Activated CD8-positive, alpha-beta memory T cell treated with anti-CD3 and anti-CD28 coated beads for 48 hours (primary cell): ENCODE data around the gene APC.
"Not testable (repeated sequence)": the region's sequence is repeated elsewhere in the genome, so short reads cannot be mapped to it uniquely, and the experiment has no call there.

Experiments
- DNase-seq, 3 experiments: peaks; one replicate each; pipeline ENCODE4 v3.0.0-alpha.2; 2020; ENCODE audit warnings: low read depth in 2 of 3, low spot score in 2 of 3

APC gene

DNA sequence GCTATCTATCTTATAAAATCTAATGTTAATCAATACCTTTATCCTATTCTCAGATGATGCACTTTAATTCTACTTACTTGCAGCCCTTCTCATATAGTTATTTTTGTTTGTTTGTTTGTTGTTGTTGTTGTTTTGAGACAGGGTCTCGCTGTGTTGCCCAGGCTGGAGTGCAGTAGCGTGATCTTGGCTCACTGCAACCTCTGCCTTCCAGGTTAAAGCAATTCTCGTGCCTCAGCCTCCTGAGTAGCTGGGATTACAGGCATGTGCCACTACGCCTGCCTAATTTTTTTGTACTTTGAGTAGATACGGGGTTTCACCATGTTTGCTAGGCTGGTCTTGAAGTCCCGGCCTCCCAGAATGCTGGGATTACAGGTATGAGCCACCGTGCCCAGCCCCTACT is 20.8 kb upstream of the APC start:
- DNase-seq, result not testable (repeated sequence)

DNA sequence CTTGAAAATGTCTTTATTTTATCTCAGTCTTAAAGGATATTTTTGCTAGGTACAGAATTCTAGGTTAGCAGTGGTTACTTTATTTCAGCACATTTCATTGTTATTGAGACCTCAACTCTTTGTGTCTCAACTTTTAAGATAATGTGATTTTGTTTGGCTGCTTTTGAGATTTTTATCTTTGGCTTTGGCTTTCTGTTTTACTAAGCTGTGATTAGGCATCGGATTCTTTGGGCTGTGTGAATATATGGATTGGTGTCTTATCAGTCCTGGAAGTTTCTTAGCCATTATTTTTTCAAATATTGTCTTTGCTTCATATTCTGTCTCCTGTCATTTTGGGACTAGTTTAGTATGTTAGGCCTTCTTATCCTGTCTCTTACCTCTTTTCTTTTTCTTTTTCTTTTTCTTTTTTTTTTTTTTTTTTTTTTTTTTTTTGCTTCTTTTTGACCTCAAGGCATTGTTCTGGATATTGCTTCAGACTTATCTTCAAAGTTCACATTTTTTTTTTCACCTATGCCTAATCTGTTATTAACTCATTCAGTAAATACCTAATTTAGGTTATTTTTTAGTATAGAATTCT is 20.1 kb upstream of the APC start:
- no peak for DNase-seq

DNA sequence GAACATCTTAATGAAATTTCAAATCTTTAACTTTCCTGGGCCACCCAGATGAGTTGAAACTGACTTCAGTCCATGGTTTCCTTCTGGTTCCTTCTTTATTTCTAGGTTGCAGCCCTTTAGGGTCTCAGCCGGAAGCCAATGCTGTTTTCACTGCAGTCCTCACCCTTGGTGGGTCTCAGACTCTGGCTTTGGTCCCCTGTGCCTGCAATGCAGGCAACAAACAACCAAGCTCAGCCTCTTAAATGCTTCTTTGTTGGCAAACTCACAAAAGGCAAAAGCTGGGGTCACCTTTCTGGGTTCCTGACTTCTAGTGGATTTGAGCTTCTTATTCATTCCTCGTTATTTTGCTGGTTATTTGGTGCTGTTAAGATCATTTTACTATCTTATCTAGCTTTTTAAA is 19.3 kb upstream of the APC start:
- no peak for DNase-seq

DNA sequence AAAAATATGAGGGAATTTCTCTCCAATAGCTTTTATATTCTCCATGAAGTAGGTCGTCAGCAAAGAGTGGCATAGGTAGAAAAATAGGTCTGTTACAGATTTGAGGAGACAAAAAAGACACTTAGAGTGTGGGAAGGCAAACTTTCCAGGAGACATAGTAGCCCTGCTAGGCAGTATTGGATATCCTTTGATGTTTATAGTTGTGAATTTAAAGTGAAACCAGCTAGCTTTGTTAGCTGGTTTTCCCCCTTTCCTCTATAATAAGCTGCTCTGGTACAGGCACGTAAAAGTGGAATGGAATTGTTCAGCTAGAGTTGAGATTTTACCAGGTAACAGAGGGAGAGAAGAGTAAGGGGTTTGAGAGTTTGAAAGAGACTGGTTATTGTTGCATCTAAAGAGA is 17.1 kb upstream of the APC start:
- DNase-seq, result no peak

DNA sequence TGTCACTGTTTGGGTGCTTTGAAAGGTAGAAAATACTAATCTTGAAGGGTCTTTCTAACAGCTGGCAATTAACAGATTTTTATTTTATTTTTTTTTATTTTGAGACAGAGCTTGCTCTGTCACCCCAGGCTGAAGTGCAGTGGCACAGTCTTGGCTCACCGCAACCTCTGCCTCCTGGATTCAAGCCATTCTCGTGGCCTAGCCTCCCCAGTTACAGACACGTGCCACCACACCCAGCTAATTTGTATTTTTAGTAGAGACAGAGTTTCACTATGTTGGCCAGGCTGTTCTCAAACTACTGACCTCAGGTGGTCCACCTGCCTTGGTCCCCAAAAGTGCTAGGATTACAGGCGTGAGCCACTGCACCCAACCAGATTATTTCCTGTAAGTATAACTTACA is 12.8 kb upstream of the APC start:
- DNase-seq, result no peak

DNA sequence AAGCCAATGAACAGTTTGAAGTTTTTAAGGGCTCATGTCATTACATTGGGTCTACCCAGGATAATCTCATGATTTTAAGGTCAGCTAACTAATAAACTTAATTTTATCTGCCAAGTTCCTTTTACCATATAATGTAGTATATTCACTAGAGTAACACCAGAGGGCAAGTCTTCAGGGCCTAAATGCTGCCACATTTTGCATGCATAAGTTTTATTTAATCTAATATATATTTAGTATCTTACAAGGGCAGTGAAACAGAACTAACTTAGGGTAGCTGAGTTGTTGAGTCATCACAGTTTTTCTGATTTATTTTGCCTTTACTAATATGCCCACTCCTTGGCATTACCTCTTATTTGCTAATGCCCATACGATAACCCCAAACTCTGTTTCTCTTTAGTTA is 8.1 kb upstream of the APC start:
- no peak for DNase-seq

DNA sequence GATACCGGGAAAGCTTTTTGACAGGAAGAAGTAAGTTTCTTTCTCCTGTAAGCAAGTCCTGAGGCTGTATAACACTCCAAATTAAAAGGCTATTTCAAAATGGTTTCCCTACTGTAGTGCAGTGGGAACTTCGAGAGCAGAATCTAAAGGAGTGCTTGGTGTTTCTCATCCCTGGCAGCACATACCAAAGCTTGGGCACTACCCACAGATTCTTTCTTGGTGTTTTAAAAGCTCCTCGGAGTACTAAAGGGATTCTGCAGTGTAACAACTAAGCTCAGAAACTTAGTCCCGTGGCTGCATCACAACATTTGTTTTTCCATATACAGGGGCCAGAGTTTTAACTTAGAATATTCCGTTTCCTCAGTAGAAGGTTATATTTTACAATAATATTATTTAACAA is 5.6 kb upstream of the APC start:
- DNase-seq, result no peak

DNA sequence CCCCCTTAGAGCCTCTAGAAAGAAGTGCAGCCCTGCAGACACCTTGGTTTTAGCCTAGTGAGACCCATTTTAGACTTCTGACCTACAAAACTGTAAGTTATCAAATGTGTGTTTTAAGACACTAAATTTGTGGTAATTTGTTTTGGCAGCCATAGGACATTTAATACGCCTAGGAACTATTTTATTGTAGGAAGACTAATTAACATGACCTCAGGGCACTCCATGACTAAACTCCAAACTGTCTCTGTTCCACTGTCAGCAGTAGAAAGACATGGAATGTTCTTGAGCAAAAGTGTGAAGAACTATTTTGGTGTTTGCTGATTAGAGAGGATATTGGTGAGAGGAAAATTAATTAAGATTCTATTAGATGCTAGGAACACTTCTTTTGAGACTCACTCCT is 4.1 kb upstream of the APC start:
- no peak for DNase-seq

DNA sequence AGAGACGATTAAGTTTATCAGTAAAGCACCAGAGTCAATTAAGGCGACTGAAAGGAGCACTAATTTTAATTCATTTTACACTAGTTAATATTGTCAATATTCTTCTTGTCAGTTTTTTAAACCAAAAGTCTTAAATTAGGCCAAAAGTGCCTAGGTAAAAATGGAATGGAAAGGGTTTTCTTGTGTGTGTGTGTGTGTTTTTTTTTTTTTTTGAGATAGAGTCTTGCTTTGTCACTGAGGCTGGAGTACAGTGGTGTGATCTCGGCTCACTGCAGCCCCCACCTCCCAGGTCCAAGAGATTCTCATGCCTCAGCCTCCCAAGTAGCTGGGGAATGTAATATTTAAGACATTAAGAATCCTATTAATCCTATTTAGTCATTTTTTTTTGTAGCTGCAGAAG is 3.1 kb upstream of the APC start:
- no peak for DNase-seq

DNA sequence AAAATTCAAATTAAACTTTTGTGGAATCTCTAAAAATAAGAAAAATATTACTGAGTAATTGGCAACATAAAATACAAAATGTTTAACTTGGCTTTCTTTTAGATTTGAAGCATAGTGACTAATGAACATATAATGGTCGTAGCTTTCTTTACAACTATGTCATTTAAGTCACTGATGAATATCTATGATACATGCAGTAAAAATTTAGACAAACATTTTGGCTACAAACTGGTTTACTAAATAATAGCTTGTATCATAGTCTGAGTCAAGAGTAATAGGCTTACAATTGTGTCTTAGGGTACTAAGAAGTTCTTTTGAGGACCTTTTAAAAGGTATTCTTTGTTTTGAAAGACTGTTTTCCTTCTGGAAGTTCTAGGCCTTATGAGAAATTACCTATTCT is 2.0 kb upstream of the APC start:
- no peak for DNase-seq

DNA sequence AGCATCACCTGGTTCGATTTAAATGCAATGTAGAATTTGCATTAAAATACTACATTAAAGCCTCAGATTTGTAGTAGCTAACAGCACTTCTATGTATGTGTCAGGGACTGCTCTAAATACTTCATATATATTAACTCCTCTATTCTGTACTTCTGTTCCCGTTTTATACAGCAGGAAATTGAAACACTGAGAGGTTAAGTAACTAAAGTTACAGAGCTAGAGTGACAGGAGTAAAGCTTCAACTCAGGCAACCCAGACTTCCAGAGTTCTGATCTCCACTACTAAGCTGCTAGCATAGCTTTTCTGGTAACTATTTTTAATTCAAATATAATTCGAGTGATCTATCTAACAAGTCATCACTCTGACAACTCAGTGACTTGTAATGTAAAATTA is 619 bp upstream of the APC start:
- DNase-seq, result no peak

DNA sequence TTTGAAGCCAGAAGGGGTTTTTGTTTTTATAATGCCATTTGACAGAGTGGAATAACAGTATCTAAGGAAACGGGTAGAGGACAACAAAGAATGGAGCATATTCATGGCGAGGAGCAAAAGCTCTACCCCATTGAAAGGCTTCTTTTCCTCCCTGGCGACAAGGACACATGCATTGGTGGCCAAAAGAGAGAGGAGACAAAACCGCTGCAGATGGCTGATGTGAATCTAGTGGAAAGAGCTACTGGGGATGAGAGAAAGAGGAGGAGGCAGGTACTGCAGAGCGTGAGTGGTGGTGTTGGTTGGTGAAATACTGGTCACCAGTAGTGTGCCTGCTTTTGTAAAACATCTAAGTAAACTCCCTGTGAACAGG is 491 bp downstream of the APC start:
- DNase-seq, result no peak

DNA sequence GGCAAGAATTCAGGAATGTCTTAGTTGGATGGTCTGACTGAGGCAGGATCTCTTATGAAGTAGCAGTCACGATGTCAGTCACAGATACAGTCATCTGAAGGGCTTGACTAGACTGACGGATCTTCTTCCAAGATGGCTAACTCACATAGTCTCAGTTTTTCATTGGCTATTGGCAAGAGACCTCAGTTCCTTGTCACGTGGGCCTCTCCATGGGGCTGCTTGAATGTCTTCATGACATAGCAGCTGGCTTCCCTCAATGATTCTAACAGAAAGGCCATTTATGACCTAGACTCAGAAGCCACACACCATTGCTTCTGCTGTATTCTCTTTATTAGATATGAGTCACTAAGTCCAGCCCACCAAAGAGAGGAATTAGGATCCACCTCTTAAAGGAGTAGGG is 4.7 kb downstream of the APC start:
- DNase-seq, result no peak

DNA sequence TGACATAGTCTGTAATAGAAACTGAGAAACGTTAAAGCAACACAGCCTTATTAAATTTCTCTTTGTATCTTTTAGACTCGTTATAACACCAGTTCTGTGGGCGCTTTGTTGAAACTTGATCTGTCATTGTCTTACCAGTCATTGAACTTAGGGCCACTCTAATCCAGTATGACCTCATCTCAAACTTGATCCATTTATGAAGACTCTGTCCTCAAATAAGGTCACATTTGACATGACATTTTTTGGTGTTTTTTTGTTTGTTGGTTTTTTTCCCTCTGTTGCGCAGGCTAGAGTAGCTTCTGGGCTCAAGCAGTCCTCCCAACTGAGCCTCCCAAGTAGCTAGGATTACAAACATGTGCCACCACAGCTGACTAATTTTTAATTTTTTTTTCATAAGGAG is 5.9 kb downstream of the APC start:
- no peak for DNase-seq

DNA sequence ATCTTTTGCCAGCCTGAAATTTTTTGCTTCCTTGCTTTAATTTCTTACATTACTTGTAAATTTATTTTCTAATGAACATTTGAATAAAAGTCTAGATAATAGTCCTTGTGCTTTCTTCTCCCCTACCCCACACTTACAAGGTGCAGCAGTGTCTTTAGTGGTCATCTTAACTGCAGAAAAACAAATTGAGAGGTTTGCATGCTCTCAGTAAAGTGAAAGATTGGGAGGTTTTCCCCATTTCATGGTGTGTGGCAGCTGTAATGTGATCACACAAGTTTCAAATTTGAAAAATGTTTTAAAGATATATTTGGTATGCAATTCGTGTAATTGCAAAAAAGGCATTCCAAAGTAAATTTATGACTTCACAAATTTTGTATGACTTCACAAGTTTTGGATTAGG is 14.7 kb downstream of the APC start:
- DNase-seq, result no peak

DNA sequence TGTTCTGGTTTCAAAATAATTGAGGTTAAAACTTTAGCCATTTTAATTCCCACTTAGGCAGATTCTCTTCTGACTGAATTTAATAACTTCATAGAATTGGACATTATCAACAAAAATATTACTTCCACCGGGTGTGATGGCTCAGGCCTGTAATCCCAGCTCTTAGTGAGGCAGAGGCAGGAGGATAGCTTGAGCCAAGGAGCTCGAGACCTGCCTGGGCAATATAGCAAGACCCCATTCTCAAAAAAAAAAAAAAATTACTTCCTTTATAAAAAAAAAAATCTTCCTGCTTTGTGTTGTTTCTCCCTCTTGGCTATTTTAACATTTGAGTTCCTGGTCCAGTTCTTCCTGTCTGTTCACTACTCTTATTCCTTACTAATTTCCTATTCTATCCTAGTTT is 18.0 kb downstream of the APC start:
- DNase-seq, result no peak

DNA sequence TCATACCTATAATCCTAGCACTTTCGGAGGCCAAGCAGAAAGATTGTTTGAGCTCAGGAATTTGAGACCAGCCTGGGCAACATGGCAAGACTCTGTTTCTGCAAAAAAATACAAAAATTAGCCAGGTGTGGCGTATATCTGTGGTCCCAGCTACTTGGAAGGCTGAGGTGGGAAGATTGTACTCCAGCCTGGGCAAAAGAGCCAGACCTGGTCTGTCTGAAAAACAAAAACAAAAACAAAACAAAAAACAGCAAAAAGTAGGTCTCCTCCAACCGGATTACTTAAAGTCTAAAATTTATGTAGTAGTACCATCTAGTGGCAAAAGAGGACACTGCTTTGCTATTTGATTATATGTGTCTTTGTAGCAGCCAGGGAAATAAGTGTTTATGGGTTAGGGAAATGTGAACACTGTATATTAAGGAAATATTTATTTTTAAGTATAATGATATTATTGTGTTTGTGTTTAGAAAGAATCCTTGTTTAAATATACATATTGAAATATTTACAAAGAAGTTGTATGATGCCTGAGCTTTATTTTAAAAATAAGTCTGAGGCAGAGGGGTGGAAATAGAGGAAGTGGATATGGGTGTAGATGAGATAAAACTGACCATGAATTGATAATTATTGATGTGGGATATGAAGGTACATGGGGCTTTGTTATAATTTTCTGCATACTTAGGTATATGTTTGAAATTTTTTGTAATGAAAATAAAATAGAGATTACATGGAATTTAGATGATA is 20.0 kb downstream of the APC start:
- DNase-seq, result no peak

DNA sequence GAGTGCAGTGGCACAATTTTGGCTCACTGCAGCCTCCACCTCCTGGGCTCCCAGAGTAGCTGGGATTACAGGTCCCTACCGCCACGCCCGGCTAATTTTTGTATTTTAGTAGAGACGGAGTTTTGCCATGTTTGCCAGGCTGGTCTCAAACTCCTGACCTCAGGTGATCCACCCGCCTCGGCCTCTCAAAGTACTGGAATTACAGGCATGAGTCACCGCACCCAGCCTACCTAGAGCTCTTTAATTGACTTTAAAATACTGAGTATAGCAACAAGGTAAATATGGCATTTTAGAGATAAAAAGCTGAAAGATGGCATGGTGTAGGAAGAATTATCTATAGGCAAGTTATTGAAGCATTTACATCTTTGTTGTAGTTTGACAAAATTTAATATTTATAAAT is 21.0 kb downstream of the APC start:
- no peak for DNase-seq

DNA sequence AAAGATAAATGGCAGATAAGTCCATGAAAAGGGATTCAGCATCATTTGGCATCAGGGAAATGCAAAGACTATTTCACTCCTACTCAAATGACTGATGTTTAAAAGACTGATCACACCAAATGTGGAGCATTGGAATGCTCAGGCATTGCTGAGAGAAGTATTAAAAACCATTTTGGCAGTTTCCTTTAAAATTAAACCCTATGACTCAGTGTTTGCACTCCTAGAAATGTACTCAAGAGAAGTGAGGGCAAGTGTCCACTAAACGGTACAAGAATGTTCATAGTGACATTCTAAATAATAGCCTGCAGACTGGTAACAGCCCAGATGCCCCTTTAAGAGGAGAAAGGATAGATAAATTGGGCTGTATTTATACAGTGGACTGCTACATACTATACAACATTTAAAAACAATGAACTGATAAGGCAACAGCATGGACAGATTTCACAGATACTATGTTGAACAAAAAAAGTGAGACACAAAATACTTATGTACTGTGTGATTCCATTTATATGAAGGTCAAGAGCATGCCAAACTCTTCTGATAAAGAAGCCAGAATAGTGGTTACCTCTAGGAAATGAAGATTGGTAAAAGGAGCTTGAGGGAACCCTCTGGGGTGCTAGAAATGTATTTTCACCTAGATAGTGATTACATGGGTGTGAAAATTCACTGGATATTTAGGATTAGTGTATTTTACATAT is 24.6 kb downstream of the APC start:
- DNase-seq, result no peak

DNA sequence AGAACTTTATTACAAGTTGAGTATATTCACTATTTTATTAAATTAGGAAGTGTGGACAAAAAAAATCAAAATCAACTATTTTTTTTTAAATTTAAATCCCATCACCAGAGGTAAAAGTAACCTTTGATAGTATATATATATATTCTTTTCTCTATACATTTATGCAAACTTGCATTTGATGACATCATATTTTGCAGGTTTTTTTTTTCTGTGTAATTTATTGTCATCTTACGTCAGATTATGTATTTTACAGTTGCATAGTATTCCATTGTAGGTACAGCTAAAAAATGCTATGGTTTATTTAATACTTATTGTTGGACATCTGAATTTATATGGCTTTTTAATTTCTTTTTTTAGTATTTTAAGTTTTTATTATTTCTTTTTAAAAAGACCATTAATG is 25.5 kb downstream of the APC start:
- DNase-seq, result no peak

DNA sequence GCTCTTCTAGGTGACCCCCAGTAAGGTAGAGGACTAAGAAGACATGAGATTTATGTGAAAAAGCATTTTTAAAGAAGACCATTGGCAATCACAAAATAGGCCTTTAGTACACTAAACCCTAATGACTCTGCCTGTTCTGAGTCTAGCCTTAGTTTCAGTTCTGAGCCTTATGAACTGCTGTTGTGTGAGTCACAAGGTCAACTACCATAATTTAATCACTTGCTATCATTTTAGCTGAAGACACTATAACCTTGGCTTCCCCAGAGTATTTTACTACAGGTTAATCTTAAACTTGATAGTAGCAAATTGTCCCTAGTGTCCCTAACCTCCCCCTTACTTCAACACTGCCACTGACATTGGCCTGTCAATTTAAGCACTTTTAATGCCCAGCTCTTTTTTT is 34.4 kb downstream of the APC start:
- no peak for DNase-seq

DNA sequence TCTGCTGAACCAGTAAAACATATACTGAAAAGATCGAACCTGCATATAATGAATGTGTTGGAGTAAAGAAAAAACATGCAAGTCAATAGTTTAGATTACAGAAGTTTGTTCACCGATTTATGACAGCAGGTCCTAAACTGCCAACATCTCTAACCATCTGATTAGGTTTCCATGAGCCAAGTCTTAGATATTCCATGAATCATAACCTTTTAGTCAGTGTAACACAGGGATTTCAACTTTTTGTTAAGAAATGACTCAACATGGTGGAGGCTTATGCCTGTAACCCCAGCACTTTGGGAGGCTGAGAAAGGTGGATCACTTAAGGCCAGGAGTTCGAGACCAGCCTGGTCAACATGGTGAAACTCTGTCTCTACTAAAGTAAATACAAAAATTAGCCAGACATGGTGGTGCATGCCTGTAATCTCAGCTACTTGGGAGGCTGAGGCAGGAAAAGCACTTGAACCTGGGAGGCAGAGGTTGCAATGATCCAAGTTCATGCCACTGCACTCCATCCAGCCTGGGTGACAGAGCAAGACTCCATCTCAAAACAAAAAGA is 38.7 kb downstream of the APC start:
- no peak for DNase-seq

DNA sequence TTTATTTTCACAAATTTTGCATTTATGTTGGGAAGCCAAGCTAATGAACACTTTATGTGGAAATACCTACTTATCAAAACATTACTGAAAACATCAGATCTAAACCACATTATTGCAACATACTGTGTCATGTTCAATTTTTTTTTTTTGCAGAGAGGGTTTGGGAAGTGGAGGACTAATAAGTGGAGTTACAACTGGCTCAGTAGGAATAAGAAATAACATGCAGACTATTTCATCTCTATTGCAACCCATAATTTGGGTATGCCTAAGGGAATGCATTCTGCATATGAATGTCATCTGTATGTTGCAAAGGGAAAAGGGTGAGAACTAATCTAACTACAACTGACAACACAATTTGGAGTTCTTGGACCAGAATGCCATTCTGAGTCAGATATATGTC is 41.8 kb downstream of the APC start:
- DNase-seq, result no peak
